Posterior cingulate gyrus (tissue), 11 donors: ENCODE measurements around the gene PTPN14.
"Not testable (repeated sequence)": the region's sequence is repeated elsewhere in the genome, so short reads cannot be mapped to it uniquely, and the experiment has no call there.

Experiments used
- DNase-seq, 10 donors: peaks; one replicate each; pipeline versions ENCODE4 v3.0.0 to v3.0.0-alpha.2; 2020 to 2021; ENCODE audit warnings: mixed read lengths in 3 of 10
- intact Hi-C: fragments of 100-400 bp; cut with DNase I; formaldehyde crosslinking; loops from one replicate; pipeline ENCODE4 v1.15.1; 2023

PTPN14 gene

GRCh38 chr1:214551436-214552173, at the start of gene PTPN14:
Gene PTPN14 (minus strand): TSS chr1:214551602. CDS start chr1:214464803, 86,799 bp downstream.
- intact Hi-C loops, result no loop called here
- DNase-seq, result peak in 9 of 10 donors; percentile 47 to 94 (median 70)

- intact Hi-C loops, result no loop called here
- DNase-seq, result no peak
Measured at GRCh38 chr1:214593158-214593557, 41.8 kb upstream of the PTPN14 start.

- DNase-seq, intact Hi-C loops: not testable (repeated sequence)
Measured at GRCh38 chr1:214591918-214592317, 40.5 kb upstream of the PTPN14 start.

- intact Hi-C loops, result no loop called here
Measured at GRCh38 chr1:214590696-214591095, 39.3 kb upstream of the PTPN14 start.

GRCh38 chr1:214588963-214589597, 37.7 kb upstream of the PTPN14 start:
- DNase-seq, result no peak

More at GRCh38 chr1:214590696-214591095, 39.3 kb upstream of the PTPN14 start:
- DNase-seq, result no peak

GRCh38 chr1:214587165-214587564, 35.8 kb upstream of the PTPN14 start:
- no peak for DNase-seq
- intact Hi-C loops, result loop anchor here (2.0 kb wide), 1 partner anchor 254 kb away; no protein-coding TSS in a partner anchor

More at GRCh38 chr1:214588963-214589597, 37.7 kb upstream of the PTPN14 start:
- intact Hi-C loops, result no loop called here

- DNase-seq, result no peak
- intact Hi-C loops, result loop anchor here (2.0 kb wide), 1 partner anchor 254 kb away; no protein-coding TSS in a partner anchor
Measured at GRCh38 chr1:214586621-214587020, 35.2 kb upstream of the PTPN14 start.

GRCh38 chr1:214584805-214585766, 33.7 kb upstream of the PTPN14 start:
- DNase-seq, result no peak
- intact Hi-C loops, result no loop called here

- DNase-seq, result no peak
- intact Hi-C loops, result no loop called here
Measured at GRCh38 chr1:214583824-214584554, 32.6 kb upstream of the PTPN14 start.

- no peak for DNase-seq
- intact Hi-C loops, result no loop called here
Measured at GRCh38 chr1:214583113-214583512, 31.7 kb upstream of the PTPN14 start.

- intact Hi-C loops, result no loop called here
- no peak for DNase-seq
Measured at GRCh38 chr1:214582289-214582891, 31.0 kb upstream of the PTPN14 start.

- intact Hi-C loops, result no loop called here
- DNase-seq, result no peak
Measured at GRCh38 chr1:214581785-214582184, 30.4 kb upstream of the PTPN14 start.

GRCh38 chr1:214579183-214579582, 27.8 kb upstream of the PTPN14 start:
- intact Hi-C loops, result no loop called here

GRCh38 chr1:214576120-214576519, 24.7 kb upstream of the PTPN14 start:
- DNase-seq, intact Hi-C loops: not testable (repeated sequence)

More at GRCh38 chr1:214579183-214579582, 27.8 kb upstream of the PTPN14 start:
- no peak for DNase-seq

- intact Hi-C loops, result no loop called here
- DNase-seq, result no peak
Measured at GRCh38 chr1:214574598-214575411, 23.4 kb upstream of the PTPN14 start.

GRCh38 chr1:214573386-214574318, 22.2 kb upstream of the PTPN14 start:
- intact Hi-C loops, result no loop called here
- no peak for DNase-seq

GRCh38 chr1:214571281-214571680, 19.9 kb upstream of the PTPN14 start:
- DNase-seq, result no peak
- intact Hi-C loops, result no loop called here

GRCh38 chr1:214570442-214570841, 19.0 kb upstream of the PTPN14 start:
- DNase-seq, result no peak
- intact Hi-C loops, result no loop called here
